Measurements from ENCODE around the gene PIP5KL1. TPM values are rescaled to one million over a fixed set of nuclear protein-coding genes. Genes with fewer than 3 reads are reported as not detected.

PIP5KL1 gene
- total RNA-seq, 1 experiment from 2014 or later: 21.9 TPM

DNA sequence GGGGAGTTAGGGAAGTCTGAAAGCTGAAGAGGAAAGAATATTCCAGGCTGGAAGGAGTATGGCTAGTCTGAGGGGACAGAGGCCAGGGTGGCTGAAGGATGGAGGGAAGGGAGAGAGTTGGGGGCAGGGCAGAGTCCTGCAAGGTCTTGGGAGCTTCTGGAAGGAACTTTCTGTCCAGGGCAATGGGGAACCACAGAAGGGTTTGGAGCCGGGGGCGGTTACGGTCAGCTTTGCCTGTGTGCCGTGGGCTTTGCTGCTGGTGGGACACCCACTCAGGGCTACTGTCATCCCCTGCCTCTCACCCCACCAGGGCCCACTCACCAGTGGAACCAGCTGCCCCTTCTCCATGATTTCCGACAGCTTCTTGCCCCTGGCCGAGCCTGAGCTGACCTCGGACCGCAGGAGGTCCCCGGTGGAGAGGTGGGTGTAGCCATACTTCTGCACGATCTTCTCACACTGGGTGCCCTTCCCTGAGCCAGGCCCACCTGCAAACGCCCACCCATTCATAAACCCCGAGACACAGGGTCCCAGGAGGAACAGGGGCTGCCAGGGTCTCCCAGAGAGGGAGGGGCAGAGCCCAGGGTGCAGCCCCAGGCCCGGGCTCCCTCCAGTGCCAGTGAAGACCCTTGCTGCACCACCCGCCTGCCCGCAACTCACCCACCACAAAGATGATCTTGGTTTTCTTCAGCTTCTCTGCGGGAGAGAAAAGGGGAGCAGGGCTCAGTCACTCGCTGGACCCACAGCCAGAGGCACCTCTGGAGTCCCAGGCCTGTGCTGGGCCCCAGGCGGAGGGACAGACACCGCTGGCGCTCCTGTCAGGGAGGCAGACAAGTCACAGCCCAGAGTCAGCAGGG lies 58.0 kb downstream of the PIP5KL1 start:
- Histone ChIP-seq H3F3A (ENCODE audit: insufficient read depth, low read depth) (no peaks in the 10 kb centered on the region), H3K27ac (no peak overlapping the region), H4K20me1 (ENCODE audit: insufficient read depth) (no peaks in the 10 kb centered on the region), H3K4me3 (no peak overlapping the region), H3K4me1 (replicated peaks; ENCODE audit: insufficient read depth) (peaks cover 15% of the 10 kb centered on the region; the same call in 1 of the 2 replicates), H3K79me2 (ENCODE audit: low read depth) (no peaks in the 10 kb centered on the region), H3K36me3 (ENCODE audit: low read depth) (no peaks in the 10 kb centered on the region), H2AFZ (no peak overlapping the region), H3K9me3 (ENCODE audit: insufficient read depth, low read depth) (no peaks in the 10 kb centered on the region), H3K9me2 (ENCODE audit: insufficient read depth) (no peaks in the 10 kb centered on the region), H3K4me2 (no peak overlapping the region), H3K27me3 (ENCODE audit: insufficient read depth, low read depth) (no peaks in the 10 kb centered on the region)
- no peak for DNase-seq
- TF ChIP-seq, protein P1, sequence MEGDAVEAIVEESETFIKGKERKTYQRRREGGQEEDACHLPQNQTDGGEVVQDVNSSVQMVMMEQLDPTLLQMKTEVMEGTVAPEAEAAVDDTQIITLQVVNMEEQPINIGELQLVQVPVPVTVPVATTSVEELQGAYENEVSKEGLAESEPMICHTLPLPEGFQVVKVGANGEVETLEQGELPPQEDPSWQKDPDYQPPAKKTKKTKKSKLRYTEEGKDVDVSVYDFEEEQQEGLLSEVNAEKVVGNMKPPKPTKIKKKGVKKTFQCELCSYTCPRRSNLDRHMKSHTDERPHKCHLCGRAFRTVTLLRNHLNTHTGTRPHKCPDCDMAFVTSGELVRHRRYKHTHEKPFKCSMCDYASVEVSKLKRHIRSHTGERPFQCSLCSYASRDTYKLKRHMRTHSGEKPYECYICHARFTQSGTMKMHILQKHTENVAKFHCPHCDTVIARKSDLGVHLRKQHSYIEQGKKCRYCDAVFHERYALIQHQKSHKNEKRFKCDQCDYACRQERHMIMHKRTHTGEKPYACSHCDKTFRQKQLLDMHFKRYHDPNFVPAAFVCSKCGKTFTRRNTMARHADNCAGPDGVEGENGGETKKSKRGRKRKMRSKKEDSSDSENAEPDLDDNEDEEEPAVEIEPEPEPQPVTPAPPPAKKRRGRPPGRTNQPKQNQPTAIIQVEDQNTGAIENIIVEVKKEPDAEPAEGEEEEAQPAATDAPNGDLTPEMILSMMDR (conservative IDR thresholded peaks at IDR 0.05): no peak
- no peak for TF ChIP-seq EZH2 (IDR thresholded peaks at IDR 0.05; ENCODE audit: low read depth)
- no TSS peak for BruUV-seq (replicated peaks)
- CTCF ChIA-PET: no interaction called here
- intact Hi-C loops (cut with micrococcal nuclease; ENCODE audit: unreplicated experiment): loop anchor here (5.0 kb wide), 1 partner anchor 70 kb away; the partner anchor contains the start of gene FPGS
- POLR2A ChIA-PET (ENCODE audit: unreplicated experiment): no interaction called here

DNA sequence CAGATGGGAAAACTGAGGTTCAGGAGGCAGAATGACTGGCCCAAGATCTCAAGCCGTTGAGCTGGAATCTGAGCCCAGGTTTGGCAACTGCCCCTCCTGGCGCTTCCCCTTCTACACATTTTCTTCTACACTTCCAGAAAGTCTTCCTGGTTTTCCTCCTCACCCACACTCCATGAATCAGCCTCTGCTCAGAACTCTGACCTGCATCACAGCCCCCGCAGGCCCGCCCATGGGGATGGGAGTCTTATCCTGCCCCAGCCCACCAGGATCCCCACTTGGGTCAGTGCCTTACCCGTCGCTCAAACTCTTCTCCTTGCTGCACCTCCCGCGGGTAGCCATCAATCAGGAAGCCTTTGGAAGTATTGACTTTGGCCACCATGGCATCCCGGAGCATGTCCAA lies 59.0 kb downstream of the PIP5KL1 start:
- CTCF ChIA-PET: interaction anchor here (0.6 kb wide), 1 partner anchor 281 kb away, joined by 3 read pairs; no protein-coding TSS in a partner anchor
- Histone ChIP-seq H3K27me3 (ENCODE audit: insufficient read depth, low read depth) (no peaks in the 10 kb centered on the region), H3K79me2 (ENCODE audit: low read depth) (no peaks in the 10 kb centered on the region), H3K4me2 (no peak overlapping the region), H3K27ac (no peak overlapping the region), H3K36me3 (ENCODE audit: low read depth) (no peaks in the 10 kb centered on the region), H2AFZ (no peak overlapping the region), H3F3A (ENCODE audit: insufficient read depth, low read depth) (no peaks in the 10 kb centered on the region), H3K4me3 (no peak overlapping the region), H3K9me3 (ENCODE audit: insufficient read depth, low read depth) (no peaks in the 10 kb centered on the region), H3K4me1 (replicated peaks; ENCODE audit: insufficient read depth) (peaks cover 8% of the 10 kb centered on the region; the same call in 1 of the 2 replicates), H3K9me2 (ENCODE audit: insufficient read depth) (no peaks in the 10 kb centered on the region), H4K20me1 (ENCODE audit: insufficient read depth) (no peaks in the 10 kb centered on the region)
- TF ChIP-seq, protein P1 (conservative IDR thresholded peaks at IDR 0.05): no peak
- POLR2A ChIA-PET (ENCODE audit: unreplicated experiment): no interaction called here
- DNase-seq: no peak
- no TSS peak for BruUV-seq (replicated peaks)
- intact Hi-C loops (cut with micrococcal nuclease; ENCODE audit: unreplicated experiment): loop anchor here (2.0 to 5.0 kb wide), 3 partner anchors 47 to 85 kb away; partner anchors contain the start of genes CDK9 and FPGS

DNA sequence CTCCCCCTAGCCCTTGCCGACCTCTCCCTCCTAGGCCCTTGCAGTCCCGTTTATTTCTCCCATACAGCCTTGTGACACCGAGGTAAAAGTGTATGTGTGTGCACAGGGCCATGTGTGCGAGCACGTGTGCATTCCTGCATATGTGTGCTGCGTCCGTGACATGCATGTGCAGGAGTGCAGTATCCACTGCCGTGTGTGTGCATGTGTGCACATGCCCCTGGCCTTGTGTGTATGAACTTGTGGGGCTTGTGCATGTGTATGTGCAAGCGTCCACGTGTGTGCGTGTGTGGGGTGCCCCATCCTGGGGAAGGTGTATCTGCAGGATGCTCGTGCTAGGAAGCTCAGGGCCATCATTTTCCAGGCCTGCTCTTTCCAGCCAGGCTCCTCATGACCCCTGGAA lies 59.7 kb downstream of the PIP5KL1 start:
- DNase-seq: no peak
- ChIA-PET POLR2A (ENCODE audit: unreplicated experiment) (no interaction called here), CTCF (interaction anchor here (0.6 kb wide), 1 partner anchor 70 kb away, joined by 6 read pairs; no protein-coding TSS in a partner anchor)
- intact Hi-C loops (cut with micrococcal nuclease; ENCODE audit: unreplicated experiment): loop anchor here (1.0 to 5.0 kb wide), 5 partner anchors 48 to 136 kb away; partner anchors contain the start of genes CDK9, FPGS and TOR2A
- H3K27me3 ChIP-seq (ENCODE audit: insufficient read depth, low read depth): no peaks in the 10 kb centered on the region
- no peaks in the 10 kb centered on the region for H3F3A ChIP-seq (ENCODE audit: insufficient read depth, low read depth)
- no peaks in the 10 kb centered on the region for H3K79me2 ChIP-seq (ENCODE audit: low read depth)
- no peak overlapping the region for H3K27ac ChIP-seq
- BruUV-seq (replicated peaks): no TSS peak
- no peaks in the 10 kb centered on the region for H4K20me1 ChIP-seq (ENCODE audit: insufficient read depth)
- peaks cover 8% of the 10 kb centered on the region; the same call in 1 of the 2 replicates for H3K4me1 ChIP-seq (replicated peaks; ENCODE audit: insufficient read depth)
- H3K9me2 ChIP-seq (ENCODE audit: insufficient read depth): no peaks in the 10 kb centered on the region
- H3K36me3 ChIP-seq (ENCODE audit: low read depth): no peaks in the 10 kb centered on the region
- no peak overlapping the region for H3K4me3 ChIP-seq
- TF ChIP-seq, protein P1 (conservative IDR thresholded peaks at IDR 0.05): no peak
- no peak for TF ChIP-seq EZH2 (IDR thresholded peaks at IDR 0.05; ENCODE audit: low read depth)
- no peak overlapping the region for H2AFZ ChIP-seq
- H3K4me2 ChIP-seq: no peak overlapping the region
- no peaks in the 10 kb centered on the region for H3K9me3 ChIP-seq (ENCODE audit: insufficient read depth, low read depth)

Other genes starting within 250 kb of the PIP5KL1 start
- gene CFAP157, start 223.8 kb downstream of the PIP5KL1 start, total RNA-seq (2021): 0.65 and 0.68 TPM in 2 replicates
- 22.4 and 32.9 TPM in 2 replicates for gene PTRH1, start 215.1 kb downstream of the PIP5KL1 start, total RNA-seq (2021)
- 0.26 and 0.40 TPM in 2 replicates for gene TTC16, start 214.7 kb downstream of the PIP5KL1 start, total RNA-seq (2021)
- gene TOR2A, start 195.5 kb downstream of the PIP5KL1 start, total RNA-seq (2021): 16.4 and 19.7 TPM in 2 replicates
- 0.75 and 0.79 TPM in 2 replicates for gene SH2D3C, start 152.1 kb downstream of the PIP5KL1 start, total RNA-seq (2021)
- gene CDK9, start 144.7 kb downstream of the PIP5KL1 start, total RNA-seq (2021): 92.5 and 93.8 TPM in 2 replicates
- 152 and 191 TPM in 2 replicates for gene FPGS, start 127.9 kb downstream of the PIP5KL1 start, total RNA-seq (2021)
- 18.4 and 23.1 TPM in 2 replicates for gene ENG, start 76.1 kb downstream of the PIP5KL1 start, total RNA-seq (2021)
- gene AK1, start 53.1 kb downstream of the PIP5KL1 start, total RNA-seq (2021): 84.5 and 86.8 TPM in 2 replicates
- 23.3 and 27.6 TPM in 2 replicates for gene ST6GALNAC6, start 31.2 kb downstream of the PIP5KL1 start, total RNA-seq (2021)
- 28.3 and 44.3 TPM in 2 replicates for gene ST6GALNAC4, start 13.7 kb downstream of the PIP5KL1 start, total RNA-seq (2021)
- gene DPM2, start 7.1 kb upstream of the PIP5KL1 start, total RNA-seq (2021): 65.5 and 79.4 TPM in 2 replicates
- 176 and 208 TPM in 2 replicates for gene EEIG1, start 50.2 kb upstream of the PIP5KL1 start, total RNA-seq (2021)
- gene NAIF1, start 136.5 kb upstream of the PIP5KL1 start, total RNA-seq (2021): 16.1 and 17.3 TPM in 2 replicates
- gene SLC25A25, start 137.5 kb upstream of the PIP5KL1 start, total RNA-seq (2021): 11.7 and 13.4 TPM in 2 replicates
- 95.2 and 124 TPM in 2 replicates for gene PTGES2, start 197.0 kb upstream of the PIP5KL1 start, total RNA-seq (2021)
- 430 and 537 TPM in 2 replicates for gene LCN2, start 218.7 kb upstream of the PIP5KL1 start, total RNA-seq (2021)
- 154 and 213 TPM in 2 replicates for gene BBLN, start 229.5 kb upstream of the PIP5KL1 start, total RNA-seq (2021)

Measured in PC-9 (cell line).